H1 (cell line): ENCODE data around the gene MTMR6. TPM values are rescaled to one million over a fixed set of nuclear protein-coding genes. Genes with fewer than 3 reads are reported as not detected.

ENCODE experiments used
- CTCF ChIA-PET: fragments of 300-600 bp; sonication (Branson Sonifier 250); formaldehyde crosslinking; loops from one replicate; lab custom pipeline; 2021; ENCODE audit not compliant: partially characterized antibody; lab: Charles Lee
- POLR2A ChIA-PET: fragments of 300-600 bp; sonication (Branson Sonifier 250); formaldehyde crosslinking; loops from one replicate; lab custom pipeline; 2021; ENCODE audit warnings: inconsistent platforms; ENCODE audit not compliant: partially characterized antibody; lab: Charles Lee
- DNase-seq, 2 experiments: peaks; one replicate each; pipeline versions ENCODE4 v3.0.0 to v3.0.0-alpha.2; 2010 to 2022; ENCODE audit warnings: low spot score in 2 of 2, low read depth in 1 of 2, mixed read lengths in 1 of 2
- FAIRE-seq: peaks from 2 replicates; lab custom pipeline; 2011; peaks lifted over from hg19 to GRCh38; lab: Jason Lieb, UNC
- H2AFZ ChIP-seq: 2 replicates; pipeline ENCODE4 v1.8.1; 2012; ENCODE audit warnings: low read length, inconsistent platforms
- H2AK5ac ChIP-seq: 2 replicates; pipeline ENCODE4 v1.6.1; 2013; ENCODE audit warnings: low read depth, low read length
- H2BK120ac ChIP-seq: replicated peaks from 2 replicates; pipeline ENCODE3; 2013; ENCODE audit warnings: low read depth, low read length, inconsistent platforms
- H2BK12ac ChIP-seq: 2 replicates; pipeline ENCODE4 v1.6.1; 2013; ENCODE audit warnings: low read depth, low read length
- H2BK15ac ChIP-seq: 2 replicates; pipeline ENCODE4 v1.6.1; 2013; ENCODE audit warnings: low read length
- H2BK20ac ChIP-seq: 2 replicates; pipeline ENCODE4 v1.6.1; 2013; ENCODE audit warnings: low read length
- H2BK5ac ChIP-seq: 2 replicates; pipeline ENCODE4 v1.6.1; 2013; ENCODE audit warnings: low read depth, low read length
- H3K14ac ChIP-seq: 2 replicates; pipeline ENCODE4 v1.6.1; 2013; ENCODE audit warnings: inconsistent platforms; ENCODE audit not compliant: insufficient read length
- H3K18ac ChIP-seq: 2 replicates; pipeline ENCODE4 v1.6.1; 2013; ENCODE audit warnings: low read length; ENCODE audit errors: extremely low read depth
- H3K23ac ChIP-seq: 2 replicates; pipeline ENCODE4 v1.6.1; 2013; ENCODE audit warnings: inconsistent platforms; ENCODE audit not compliant: insufficient read length
- H3K23me2 ChIP-seq: 2 replicates; pipeline ENCODE4 v1.6.1; 2013; ENCODE audit warnings: low read depth, low read length
- H3K27ac ChIP-seq: 2 replicates; pipeline ENCODE4 v1.6.1; 2011; ENCODE audit warnings: low read depth, low read length, inconsistent platforms
- H3K27me3 ChIP-seq, 4 experiments: replicated peaks in 1 of 4; 1 replicate in 1 of 4; 2 replicates in 3 of 4; pipeline versions ENCODE4 v1.6.1 to v1.8.1; 2011 to 2013; ENCODE audit warnings: low read length in 3 of 4, mild to moderate bottlenecking in 3 of 4, inconsistent platforms in 2 of 4, mixed read lengths in 2 of 4, moderate library complexity in 1 of 4; ENCODE audit not compliant: control insufficient read depth in 3 of 4, insufficient read depth in 3 of 4; ENCODE audit errors: extremely low read depth in 1 of 4
- H3K36me3 ChIP-seq, 4 experiments: 2 replicates each; pipeline versions ENCODE4 v1.6.1 to v1.8.1; 2011 to 2013; ENCODE audit warnings: mild to moderate bottlenecking in 4 of 4, low read length in 3 of 4, moderate library complexity in 2 of 4, control low read depth in 1 of 4, inconsistent platforms in 1 of 4; ENCODE audit not compliant: insufficient read depth in 4 of 4, control insufficient read depth in 2 of 4
- H3K4ac ChIP-seq: replicated peaks from 2 replicates; pipeline ENCODE3; 2013; ENCODE audit warnings: low read length, low read depth, mixed read lengths, inconsistent platforms; ENCODE audit not compliant: insufficient read length
- H3K4me1 ChIP-seq, 4 experiments: replicated peaks in 1 of 4; 1 replicate in 1 of 4; 2 replicates in 3 of 4; pipeline versions ENCODE4 v1.6.1 to v1.8.1; 2011 to 2013; ENCODE audit warnings: low read length in 3 of 4, inconsistent platforms in 2 of 4, mixed read lengths in 1 of 4; ENCODE audit not compliant: insufficient read depth in 4 of 4, control insufficient read depth in 3 of 4
- H3K4me2 ChIP-seq, 2 experiments: 2 replicates each; pipeline versions ENCODE4 v1.6.1 to v1.8.1; 2011 to 2013; ENCODE audit warnings: low read depth in 2 of 2, low read length in 2 of 2, control low read depth in 1 of 2, inconsistent platforms in 1 of 2, mild to moderate bottlenecking in 1 of 2; ENCODE audit not compliant: insufficient read depth in 1 of 2
- H3K4me3 ChIP-seq, 4 experiments: fragments of 200-600, 300-600 bp in 1 of 4; sonication (generic), shearing (Covaris generic), sonication (Bioruptor Twin) in 1 of 4; 2 replicates each; pipeline versions ENCODE4 v1.5.1 to v1.8.1; 2011 to 2016; ENCODE audit warnings: low read length in 4 of 4, low read depth in 3 of 4, control low read depth in 2 of 4, inconsistent platforms in 2 of 4, mild to moderate bottlenecking in 2 of 4, mixed read lengths in 1 of 4, moderate library complexity in 1 of 4; ENCODE audit not compliant: insufficient read depth in 2 of 4; ENCODE audit errors: extremely low read depth in 1 of 4
- H3K56ac ChIP-seq: replicated peaks from 2 replicates; pipeline ENCODE3; 2013; ENCODE audit warnings: low read depth, mild to moderate bottlenecking, mixed read lengths, low read length, inconsistent platforms; ENCODE audit not compliant: insufficient read length
- H3K79me1 ChIP-seq: 2 replicates; pipeline ENCODE4 v1.6.1; 2013; ENCODE audit warnings: low read depth, low read length, control low read depth
- H3K79me2 ChIP-seq, 2 experiments: 2 replicates each; pipeline versions ENCODE4 v1.6.1 to v1.8.1; 2012 to 2013; ENCODE audit warnings: low read length in 2 of 2, mild to moderate bottlenecking in 2 of 2, inconsistent platforms in 1 of 2; ENCODE audit not compliant: insufficient read depth in 2 of 2, control insufficient read depth in 1 of 2
- H3K9ac ChIP-seq, 4 experiments: replicated peaks in 1 of 4; 1 replicate in 1 of 4; 2 replicates in 3 of 4; pipeline versions ENCODE4 v1.6.1 to v1.8.1; 2011 to 2013; ENCODE audit warnings: low read depth in 3 of 4, low read length in 3 of 4, control low read depth in 2 of 4, mild to moderate bottlenecking in 2 of 4, moderate library complexity in 2 of 4, inconsistent platforms in 1 of 4; ENCODE audit errors: extremely low read depth in 1 of 4
- H3K9me3 ChIP-seq, 2 experiments: 2 replicates each; pipeline versions ENCODE4 v1.6.1 to v1.8.1; 2012 to 2013; ENCODE audit warnings: mild to moderate bottlenecking in 2 of 2, moderate library complexity in 2 of 2, control low read depth in 1 of 2, inconsistent platforms in 1 of 2, low read depth in 1 of 2, low read length in 1 of 2, mixed read lengths in 1 of 2; ENCODE audit not compliant: insufficient read depth in 2 of 2
- H4K20me1 ChIP-seq, 2 experiments: replicated peaks in 1 of 2; 2 replicates each; pipeline versions ENCODE3 to v1.8.1; 2011 to 2013; ENCODE audit warnings: inconsistent platforms in 2 of 2, low read length in 2 of 2, mild to moderate bottlenecking in 1 of 2; ENCODE audit not compliant: insufficient read depth in 2 of 2, control insufficient read depth in 1 of 2
- H4K5ac ChIP-seq: 2 replicates; pipeline ENCODE4 v1.6.1; 2013; ENCODE audit warnings: low read length, low read depth, mixed read lengths, inconsistent platforms; ENCODE audit not compliant: insufficient read length
- H4K8ac ChIP-seq: 2 replicates; pipeline ENCODE4 v1.8.0; 2013; ENCODE audit warnings: mild to moderate bottlenecking, moderate library complexity, low read length, inconsistent platforms; ENCODE audit not compliant: insufficient read depth; ENCODE audit errors: extremely low read depth
- H4K91ac ChIP-seq: replicated peaks from 2 replicates; pipeline ENCODE3; 2013; ENCODE audit warnings: low read length, mixed read lengths, inconsistent platforms; ENCODE audit not compliant: insufficient read length
- CHD1 ChIP-seq: IDR thresholded peaks from 2 replicates; pipeline ENCODE4 v1.6.1; 2012; ENCODE audit warnings: low read depth, low read length, improper control_type of control experiment
- JUN ChIP-seq: IDR thresholded peaks from 2 replicates; pipeline ENCODE4 v1.6.1; 2011; ENCODE audit warnings: low read depth, mild to moderate bottlenecking, improper control_type of control experiment, low read length
- RFX5 ChIP-seq: IDR thresholded peaks from 2 replicates; pipeline ENCODE4 v1.6.1; 2011; ENCODE audit warnings: low read depth, low read length, improper control_type of control experiment, borderline replicate concordance
- WGBS, 2 experiments: shearing (Covaris generic) in 1 of 2; methylation state at CpG; one replicate each; pipeline versions ENCODE4 v1.1.6 to v1.1.7; 2013 to 2015; ENCODE audit warnings: low lambda C conversion rate in 2 of 2, mixed read lengths in 2 of 2, inconsistent platforms in 1 of 2, low coverage in 1 of 2, missing lambda C conversion rate in 1 of 2; ENCODE audit not compliant: insufficient replicate concordance in 2 of 2, insufficient coverage in 1 of 2, insufficient read length in 1 of 2; ENCODE audit errors: extremely low coverage in 1 of 2, missing lambda C conversion rate in 1 of 2; 5-methylcytosine and 5-hydroxymethylcytosine counted together
- polyA plus RNA-seq, 7 experiments: library from polyadenylated mRNA; depleted of rRNA in 3 of 7; stranded (reverse) in 5 of 7; unstranded in 2 of 7; fragments of >200 nt in 5 of 7; fragments of 200-250 nt in 2 of 7; gene quantifications; 1 replicate in 5 of 7; 2 replicates in 1 of 7; 4 replicates in 1 of 7; pipeline versions ENCODE4 v1.2.1 to v1.2.3, GENCODE V29; 2011 to 2013; ENCODE audit warnings: missing spikeins in 2 of 7, mixed read lengths in 2 of 7
- total RNA-seq: library from RNA; stranded (reverse); fragmentation: NEBNext Ultra II Directional; extraction: Animal tissue kit (Norgen Biotek cat#: 25700); gene quantifications from 2 replicates; pipeline ENCODE4 v1.2.1, GENCODE V29; 2021

The MTMR6 gene
- total and polyA plus RNA-seq, 2 of the 8 experiments (the other 6 are each of a cell fraction or from before 2014, with no cell fraction given) = 2.1 to 8.4 TPM

- Histone ChIP-seq H3K27ac (no peak overlapping the region), H3K4me3 (no peak overlapping the region), H3K9ac (no peak overlapping the region), H2BK120ac (no peak overlapping the region), H3K79me2 (no peaks in the 10 kb centered on the region), H2BK12ac (no peak overlapping the region), H2BK5ac (no peak overlapping the region), H2AFZ (no peak overlapping the region), H2BK15ac (no peak overlapping the region), H3K36me3 (peaks cover 10 to 78% (median 50%) of the 10 kb centered on the region in 4 experiments), H4K91ac (no peak overlapping the region), H3K4ac (no peak overlapping the region), H3K79me1 (no peaks in the 10 kb centered on the region), H3K23me2 (no peaks in the 10 kb centered on the region), H2BK20ac (no peak overlapping the region), H3K23ac (no peak overlapping the region), H3K18ac (no peak overlapping the region), H3K4me1 (no peaks in the 10 kb centered on the region), H3K56ac (no peak overlapping the region), H2AK5ac (no peak overlapping the region), H3K9me3 (no peaks in the 10 kb centered on the region), H4K8ac (no peak overlapping the region), H3K27me3 (no peaks in the 10 kb centered on the region), H4K20me1 (peaks cover 0 to 2% of the 10 kb centered on the region in 2 experiments), H4K5ac (no peak overlapping the region), H3K14ac (no peak overlapping the region), H3K4me2 (no peak overlapping the region)
- DNase-seq = no peak
- ChIA-PET CTCF (no interaction called here), POLR2A (interaction anchor here (1.0 kb wide), 1 partner anchor 11 kb away, joined by 3 read pairs; no protein-coding TSS in a partner anchor)
- 94% methylated on average over 4 of the region's 4 CpGs; no CpG with 5 or more reads in 1 of the 2 experiments for WGBS, 2 experiments
- TF ChIP-seq CHD1 = no peak
- TF ChIP-seq JUN = no peak
- no peak for TF ChIP-seq RFX5
- no peak for FAIRE-seq
Measured at GRCh38 chr13:25329706-25330105, 42.4 kb upstream of the MTMR6 start.
